ENCODE results near the gene MAGEA6.
"Not testable (repeated sequence)": the region's sequence is repeated elsewhere in the genome, so short reads cannot be mapped to it uniquely, and the experiment has no call there.

The MAGEA6 gene

GRCh38 chrX:152769549-152770289 is at the start of gene MAGEA6:
TSS of gene MAGEA6 (minus strand) at chrX:152769689. CDS start at chrX:152767650, 2,039 bp downstream.
- not testable (repeated sequence) for H3K79me2 ChIP-seq; H3K4me2 ChIP-seq (ENCODE audit: low read length); H3K9ac ChIP-seq; H2AFZ ChIP-seq; H3K36me3 ChIP-seq (ENCODE audit: control insufficient read depth, insufficient read depth, low read length); H3K9me3 ChIP-seq (ENCODE audit: control insufficient read depth, low read length); H3K27ac ChIP-seq; H3K27me3 ChIP-seq (ENCODE audit: control insufficient read depth, insufficient read depth, low read length); H3K4me3 ChIP-seq (ENCODE audit: low read depth, low read length); H3K4me1 ChIP-seq

DNA sequence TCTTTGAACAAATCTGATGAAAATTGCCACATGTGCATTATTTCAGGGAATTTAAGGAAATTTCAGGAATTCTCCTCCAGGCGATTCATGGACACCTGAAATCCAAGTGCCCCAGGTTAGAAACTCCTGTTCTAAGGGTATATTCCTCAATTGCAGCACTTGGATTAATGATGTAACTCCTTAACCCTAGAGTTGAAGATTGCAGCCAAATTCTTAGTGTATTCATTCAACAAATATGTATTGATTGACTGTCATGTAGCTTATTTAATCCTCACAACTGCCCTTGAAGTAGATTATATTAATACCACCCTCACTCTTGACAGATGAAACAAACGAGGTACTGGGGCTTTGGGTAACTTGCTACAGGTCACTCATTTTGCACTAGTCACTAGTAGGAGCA is 49.8 kb upstream of the MAGEA6 start:
- no peak overlapping the region for H3K27ac ChIP-seq
- no peaks in the 10 kb centered on the region for H3K79me2 ChIP-seq
- H3K36me3 ChIP-seq (ENCODE audit: control insufficient read depth, insufficient read depth, low read length), result no peaks in the 10 kb centered on the region
- H3K4me3 ChIP-seq (ENCODE audit: low read depth, low read length), result no peak overlapping the region
- no peaks in the 10 kb centered on the region for H3K4me1 ChIP-seq
- no peak overlapping the region for H3K4me2 ChIP-seq (ENCODE audit: low read length)
- no peak overlapping the region for H2AFZ ChIP-seq
- H3K27me3 ChIP-seq (ENCODE audit: control insufficient read depth, insufficient read depth, low read length), result no peaks in the 10 kb centered on the region
- no peak for TF ChIP-seq CTCF (IDR thresholded peaks at IDR 0.05)
- H3K9me3 ChIP-seq (ENCODE audit: control insufficient read depth, low read length), result no peaks in the 10 kb centered on the region
- no peak overlapping the region for H3K9ac ChIP-seq

GRCh38 chrX:152818356-152818755 is 48.9 kb upstream of the MAGEA6 start:
- no peak overlapping the region for H2AFZ ChIP-seq
- no peak overlapping the region for H3K4me3 ChIP-seq (ENCODE audit: low read depth, low read length)
- H3K27ac ChIP-seq, result no peak overlapping the region
- H3K4me1 ChIP-seq, result no peaks in the 10 kb centered on the region
- no peak overlapping the region for H3K9ac ChIP-seq
- no peak for TF ChIP-seq CTCF (IDR thresholded peaks at IDR 0.05)
- no peaks in the 10 kb centered on the region for H3K27me3 ChIP-seq (ENCODE audit: control insufficient read depth, insufficient read depth, low read length)
- no peaks in the 10 kb centered on the region for H3K36me3 ChIP-seq (ENCODE audit: control insufficient read depth, insufficient read depth, low read length)
- no peaks in the 10 kb centered on the region for H3K79me2 ChIP-seq
- H3K4me2 ChIP-seq (ENCODE audit: low read length), result no peak overlapping the region
- no peaks in the 10 kb centered on the region for H3K9me3 ChIP-seq (ENCODE audit: control insufficient read depth, low read length)

- Histone ChIP-seq H3K4me3 (ENCODE audit: low read depth, low read length) (no peak overlapping the region), H3K9me3 (ENCODE audit: control insufficient read depth, low read length) (no peaks in the 10 kb centered on the region), H3K27ac (no peak overlapping the region), H3K9ac (no peak overlapping the region), H3K27me3 (ENCODE audit: control insufficient read depth, insufficient read depth, low read length) (no peaks in the 10 kb centered on the region), H3K4me1 (no peaks in the 10 kb centered on the region), H2AFZ (no peak overlapping the region), H3K79me2 (no peaks in the 10 kb centered on the region), H3K4me2 (ENCODE audit: low read length) (no peak overlapping the region), H3K36me3 (ENCODE audit: control insufficient read depth, insufficient read depth, low read length) (no peaks in the 10 kb centered on the region)
- no peak for TF ChIP-seq CTCF (IDR thresholded peaks at IDR 0.05)
Observed at GRCh38 chrX:152817078-152817764, 47.7 kb upstream of the MAGEA6 start.

DNA sequence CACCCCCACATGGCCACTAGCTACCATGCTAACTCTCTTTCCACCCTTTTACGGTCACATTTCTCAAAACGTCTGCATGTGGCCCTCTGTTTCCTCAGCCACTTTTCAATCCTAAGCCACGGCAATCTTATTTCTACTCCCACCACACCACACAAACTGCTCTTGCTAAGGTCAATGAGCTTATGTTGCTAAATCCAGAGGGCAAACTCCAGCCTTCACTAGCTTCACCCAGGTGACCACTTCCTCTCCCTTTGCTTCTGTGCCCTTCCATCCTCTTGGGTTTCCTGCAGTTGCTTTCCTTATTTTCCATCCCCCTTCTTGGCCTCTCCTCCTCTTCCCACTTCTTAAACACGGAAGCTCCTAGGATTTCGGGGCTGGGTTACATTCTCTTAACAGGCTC is 44.6 kb upstream of the MAGEA6 start:
- H3K9me3 ChIP-seq (ENCODE audit: control insufficient read depth, low read length), result no peaks in the 10 kb centered on the region
- no peaks in the 10 kb centered on the region for H3K79me2 ChIP-seq
- H3K27me3 ChIP-seq (ENCODE audit: control insufficient read depth, insufficient read depth, low read length), result no peaks in the 10 kb centered on the region
- TF ChIP-seq CTCF (IDR thresholded peaks at IDR 0.05), result no peak
- H3K4me2 ChIP-seq (ENCODE audit: low read length), result no peak overlapping the region
- H3K36me3 ChIP-seq (ENCODE audit: control insufficient read depth, insufficient read depth, low read length), result no peaks in the 10 kb centered on the region
- H3K27ac ChIP-seq, result no peak overlapping the region
- no peak overlapping the region for H3K9ac ChIP-seq
- no peak overlapping the region for H2AFZ ChIP-seq
- no peak overlapping the region for H3K4me3 ChIP-seq (ENCODE audit: low read depth, low read length)
- H3K4me1 ChIP-seq, result no peaks in the 10 kb centered on the region
